Kasumi-1 (cell line): ENCODE measurements around the gene MOBP.

ENCODE experiments used
- DNase-seq, 2 experiments: peaks; one replicate each; lab custom pipeline; 2025; lab: John Stamatoyannopoulos, UW

Gene MOBP

DNA sequence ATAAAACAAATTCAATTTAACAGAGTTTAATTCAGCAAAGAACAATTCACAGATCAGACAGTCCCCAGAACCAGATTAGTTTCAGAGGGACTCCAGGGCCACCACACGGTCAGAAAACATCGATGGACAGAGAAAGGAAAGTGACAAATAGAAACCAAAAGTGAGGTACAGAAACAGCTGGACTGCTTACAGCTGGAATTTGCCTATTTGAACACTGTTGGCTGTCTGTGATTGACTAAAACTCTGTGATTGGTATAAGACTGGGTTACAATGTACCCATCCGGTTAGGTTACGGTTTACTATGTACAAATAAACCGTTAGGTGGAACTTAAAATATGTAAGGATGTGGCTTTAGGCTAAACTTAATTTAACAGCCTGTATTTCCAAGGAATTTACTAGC lies 30.3 kb downstream of the MOBP start:
- DNase-seq = no peak

DNA sequence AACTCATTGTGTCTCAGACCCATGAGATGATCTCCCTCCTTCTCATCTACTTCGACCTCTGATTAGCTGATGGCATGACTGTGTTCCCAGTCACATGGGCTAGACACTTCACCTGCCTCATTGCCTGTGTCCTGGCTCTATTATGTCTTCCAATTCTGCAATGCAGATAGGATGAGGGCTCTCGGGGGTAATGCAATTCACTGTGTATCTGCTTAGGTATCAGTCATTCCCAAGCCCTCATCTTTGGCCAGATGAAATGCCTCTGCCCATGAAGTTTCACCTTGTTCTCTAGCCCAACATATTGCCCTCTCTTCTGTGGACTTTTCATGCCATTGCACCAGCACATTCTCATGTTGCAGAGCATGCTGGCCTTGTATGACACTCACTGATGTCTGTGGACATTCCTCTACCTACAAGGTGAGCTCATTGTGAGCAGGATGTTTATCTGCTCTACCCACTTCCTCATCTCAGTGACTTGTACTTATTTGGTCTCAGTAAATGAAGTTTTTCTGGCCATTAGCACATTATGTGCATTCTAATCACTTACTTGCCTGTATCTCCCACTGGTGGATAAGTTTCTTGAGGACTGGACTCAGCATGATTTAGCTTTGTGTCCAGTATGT lies 32.3 kb downstream of the MOBP start:
- DNase-seq = no peak

DNA sequence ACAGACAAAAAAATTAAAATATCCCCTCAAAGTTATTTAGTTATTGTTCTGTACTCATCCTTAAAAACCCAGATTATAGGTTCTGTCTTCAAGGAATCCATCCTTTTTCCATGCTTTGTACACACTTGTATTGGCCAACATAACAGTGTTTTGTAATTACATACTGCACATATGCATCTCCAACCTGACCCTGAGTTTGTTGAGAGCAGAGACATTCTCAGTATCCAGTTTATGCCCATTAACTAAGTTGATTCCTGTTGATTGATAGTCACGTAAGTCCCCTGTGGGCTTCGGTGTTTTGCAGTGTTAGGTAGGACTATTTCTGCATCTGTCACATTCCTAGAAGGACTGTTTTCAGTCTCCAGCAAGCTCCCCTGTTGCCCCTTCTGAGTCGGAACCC lies 33.6 kb downstream of the MOBP start:
- DNase-seq = no peak

DNA sequence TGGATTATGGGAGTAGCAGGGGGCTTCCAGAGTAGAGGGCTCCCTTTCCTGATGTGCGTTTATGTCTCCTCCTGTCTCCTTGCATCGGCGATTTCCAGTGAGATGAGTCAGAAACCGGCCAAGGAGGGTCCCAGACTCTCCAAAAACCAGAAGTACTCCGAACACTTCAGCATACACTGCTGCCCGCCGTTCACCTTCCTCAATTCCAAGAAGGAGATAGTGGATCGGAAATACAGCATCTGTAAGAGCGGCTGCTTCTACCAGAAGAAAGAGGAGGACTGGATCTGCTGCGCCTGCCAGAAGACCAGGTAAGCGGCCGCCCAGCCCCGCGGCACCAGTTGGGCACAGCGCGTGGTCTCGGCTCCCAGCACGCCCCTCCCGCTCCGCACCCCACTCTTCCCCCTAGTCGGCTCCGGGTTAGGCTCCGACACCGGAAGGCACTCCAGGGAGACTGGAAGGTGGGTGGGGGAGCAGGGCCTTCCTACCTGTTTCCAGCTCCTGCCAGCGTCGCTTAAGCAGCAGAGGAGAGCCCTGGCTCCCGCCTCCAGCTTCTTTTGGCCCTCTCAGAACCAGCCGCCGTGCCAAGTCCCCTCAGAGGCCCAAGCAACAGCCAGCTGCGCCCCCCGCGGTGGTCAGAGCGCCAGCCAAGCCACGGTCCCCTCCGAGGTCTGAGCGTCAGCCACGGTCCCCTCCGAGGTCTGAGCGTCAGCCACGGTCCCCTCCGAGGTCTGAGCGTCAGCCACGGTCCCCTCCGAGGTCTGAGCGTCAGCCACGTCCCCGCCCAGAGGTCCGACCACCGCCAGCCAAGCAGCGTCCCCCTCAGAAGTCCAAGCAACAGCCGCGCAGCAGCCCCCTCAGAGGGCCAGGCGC lies 34.7 kb downstream of the MOBP start:
- peak; percentile 5 to 7 for DNase-seq

DNA sequence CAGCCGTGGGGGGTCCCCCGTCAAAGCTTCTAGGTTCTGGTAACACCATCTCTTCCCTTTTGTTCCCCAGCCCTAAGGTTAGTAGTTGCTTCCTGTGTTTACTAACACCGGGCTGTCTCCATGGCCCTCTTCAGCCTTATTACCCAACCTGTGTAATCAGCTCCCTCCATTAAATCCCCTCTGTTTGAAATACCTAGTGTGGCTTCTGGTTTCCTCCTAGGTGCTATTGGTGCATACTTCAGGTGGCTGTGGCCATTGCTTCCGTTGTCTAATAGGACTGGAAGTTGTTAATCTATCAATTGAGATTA lies 35.3 kb downstream of the MOBP start:
- no peak for DNase-seq

DNA sequence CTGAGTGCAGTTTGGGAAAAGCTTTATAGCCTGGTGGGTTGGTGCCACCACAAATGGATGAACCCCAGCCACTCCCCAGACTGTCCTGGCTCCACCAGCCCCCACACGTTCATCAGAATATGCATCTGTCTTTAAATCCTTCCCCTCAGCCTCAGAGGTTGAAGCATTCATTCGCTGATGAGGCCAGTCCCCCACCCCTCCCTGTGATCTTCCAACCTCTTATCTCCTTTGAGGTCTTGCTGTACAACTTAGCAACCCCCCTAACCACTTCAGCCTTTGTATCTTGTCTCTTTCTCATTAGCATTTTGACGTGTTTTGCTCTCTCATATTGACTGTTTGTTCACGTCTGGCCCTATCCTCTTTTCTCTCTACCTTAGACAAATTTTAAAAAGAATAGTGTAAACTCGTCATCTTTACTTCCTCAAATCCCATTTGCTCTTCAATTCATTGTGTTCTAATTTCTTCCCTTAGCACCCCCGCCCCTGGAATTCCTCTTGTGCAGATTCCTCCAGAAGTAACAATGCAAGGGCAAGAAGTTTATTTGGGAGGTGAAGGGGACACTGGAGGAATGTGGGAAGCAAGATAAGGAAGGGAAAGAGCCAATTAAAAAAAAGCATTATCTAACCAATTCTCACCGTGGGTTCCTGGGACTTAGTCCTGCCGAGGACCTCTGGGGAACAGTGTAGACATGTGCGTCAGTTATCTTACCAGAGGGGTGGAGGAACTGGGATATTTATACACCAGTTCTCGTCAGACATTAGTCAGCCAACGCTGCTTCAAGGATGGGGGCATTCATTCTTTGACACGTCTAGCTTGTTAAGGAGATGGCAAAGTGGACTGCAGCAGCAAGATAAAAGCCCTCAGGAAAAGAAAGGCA lies 38.6 kb downstream of the MOBP start:
- no peak for DNase-seq

DNA sequence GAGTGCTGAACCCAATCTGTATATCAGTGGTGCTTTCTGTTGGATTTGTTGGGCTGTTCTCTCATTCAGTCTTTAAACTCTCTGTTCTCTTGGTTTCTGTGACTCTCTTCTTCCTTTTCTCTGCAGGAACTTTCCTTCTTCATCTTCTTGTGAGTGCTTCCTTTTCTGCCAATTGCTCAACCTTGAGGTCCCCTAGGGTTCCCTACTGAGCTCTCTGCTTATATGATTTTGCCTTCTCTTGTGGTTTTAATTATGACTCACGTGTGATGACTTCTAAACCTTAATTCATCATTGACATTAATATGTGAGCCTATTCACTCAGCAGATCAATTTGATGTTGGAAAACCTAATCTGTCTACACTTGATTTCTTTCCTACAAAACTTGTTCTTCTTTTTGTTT lies 39.4 kb downstream of the MOBP start:
- DNase-seq = peak; percentile 4 to 12

DNA sequence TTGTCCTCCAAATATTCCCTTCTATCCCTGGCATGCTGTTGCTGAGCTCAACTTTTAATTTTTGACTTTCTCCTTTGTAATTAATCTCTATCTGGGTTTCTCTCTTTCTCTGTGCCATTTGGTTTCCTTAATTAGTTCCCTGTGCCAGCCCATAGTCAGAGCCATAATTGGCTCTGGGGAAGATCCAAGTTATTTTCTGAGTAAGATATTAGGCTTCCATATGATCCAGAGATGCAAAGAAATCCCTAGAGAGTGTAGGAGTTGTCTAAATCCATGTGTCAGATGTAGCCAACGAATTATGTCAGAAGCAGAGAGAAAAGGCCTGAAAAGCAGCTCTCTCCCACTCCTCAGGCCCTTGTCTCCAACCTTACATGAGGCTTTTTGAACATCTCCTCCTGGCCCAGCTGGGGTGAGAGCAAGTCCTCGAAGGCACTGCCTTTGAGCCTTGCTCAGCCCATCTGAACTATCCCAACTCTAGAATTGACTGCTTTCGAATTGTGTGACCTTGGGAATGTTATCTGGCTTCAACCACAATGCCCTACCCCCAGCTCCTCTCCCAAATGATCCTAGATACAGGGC lies 46.4 kb downstream of the MOBP start:
- no peak for DNase-seq

DNA sequence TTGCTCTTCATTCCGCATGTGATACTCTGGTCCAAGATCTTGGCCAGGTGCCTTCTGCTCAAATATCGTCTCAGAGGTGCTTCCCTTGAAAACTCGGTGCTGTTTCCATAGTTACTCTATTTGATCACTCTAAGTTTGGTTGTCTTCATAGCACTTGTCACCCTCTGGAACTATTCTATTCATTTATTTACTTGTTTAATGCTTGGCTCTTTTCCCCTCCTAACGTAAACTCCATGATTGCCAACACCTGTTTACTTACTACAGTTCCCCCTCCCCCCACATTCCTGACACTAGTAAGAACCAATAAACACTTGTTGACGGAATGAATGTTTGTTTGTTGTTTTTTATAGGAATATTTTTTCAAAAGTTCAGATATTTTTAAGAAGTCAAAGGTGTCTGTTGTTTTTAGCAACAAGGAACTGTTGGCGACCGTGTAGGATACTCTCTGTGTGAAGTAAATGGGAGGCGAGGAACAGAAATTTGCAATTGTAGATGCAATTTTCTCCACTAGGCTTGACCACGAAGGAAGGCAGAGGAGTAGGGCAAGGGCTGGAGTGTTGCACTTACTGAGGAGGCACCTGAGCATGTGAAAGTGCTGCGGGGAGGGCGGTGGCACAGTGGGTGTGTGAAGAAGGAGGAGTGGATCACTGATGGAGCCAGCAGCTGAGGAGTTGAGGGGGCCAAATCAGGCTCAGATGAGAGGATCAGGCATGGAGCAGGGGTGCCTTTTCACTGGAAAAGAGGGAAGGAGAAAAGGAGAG lies 48.4 kb downstream of the MOBP start:
- no peak for DNase-seq

DNA sequence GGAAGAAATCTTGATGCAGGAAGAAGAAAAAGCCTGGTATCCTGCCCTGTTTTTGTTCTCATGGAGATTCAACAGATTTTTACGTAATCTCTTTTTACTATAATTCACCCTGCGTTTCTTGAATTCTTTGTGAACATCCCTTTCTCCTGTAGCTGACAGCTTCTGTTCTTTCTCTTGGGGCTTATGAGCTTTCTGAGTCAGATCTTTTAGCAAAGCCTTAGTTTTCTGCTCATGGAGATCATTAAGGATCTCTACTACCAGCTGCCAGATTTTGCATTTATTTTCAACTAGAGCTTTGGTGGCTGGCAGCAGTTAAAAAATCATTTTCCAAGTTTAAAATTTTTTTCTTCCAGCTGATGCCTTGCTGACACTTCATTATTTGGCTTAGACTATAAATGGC lies 51.6 kb downstream of the MOBP start:
- DNase-seq = no peak

DNA sequence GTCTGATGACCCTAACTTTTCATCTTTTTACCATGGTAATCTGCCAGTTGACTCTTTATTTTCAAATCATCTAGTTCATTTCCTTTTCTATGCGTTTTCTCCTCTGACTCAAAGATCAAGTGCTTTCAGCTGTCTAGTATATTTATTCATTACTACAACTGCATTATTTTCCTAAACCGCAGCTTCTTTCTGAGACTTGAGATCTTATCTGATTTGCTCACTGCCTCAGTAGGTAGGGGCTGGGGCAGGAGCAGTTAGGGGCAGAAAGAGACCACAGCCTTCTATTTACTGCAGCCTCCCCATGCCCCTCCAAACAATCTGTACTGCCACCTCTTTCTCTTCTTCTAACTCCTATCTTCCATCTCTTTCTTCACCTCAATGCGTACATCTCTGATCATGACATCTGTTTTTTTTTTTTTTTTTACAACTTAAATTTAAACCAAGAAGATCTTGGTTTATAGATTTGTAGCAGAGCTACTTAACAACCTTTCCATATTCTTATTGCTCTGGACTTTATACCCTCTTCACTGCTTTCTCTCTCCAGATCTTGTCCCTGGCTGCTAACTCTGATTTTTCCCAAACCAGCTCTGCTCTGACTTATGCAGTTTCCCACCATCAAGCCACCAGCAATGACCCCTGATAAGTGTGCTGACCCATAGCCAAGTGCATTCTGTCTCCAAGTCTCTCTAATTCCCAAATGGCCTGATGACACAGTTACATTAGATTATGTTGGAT lies 52.2 kb downstream of the MOBP start:
- DNase-seq = no peak

DNA sequence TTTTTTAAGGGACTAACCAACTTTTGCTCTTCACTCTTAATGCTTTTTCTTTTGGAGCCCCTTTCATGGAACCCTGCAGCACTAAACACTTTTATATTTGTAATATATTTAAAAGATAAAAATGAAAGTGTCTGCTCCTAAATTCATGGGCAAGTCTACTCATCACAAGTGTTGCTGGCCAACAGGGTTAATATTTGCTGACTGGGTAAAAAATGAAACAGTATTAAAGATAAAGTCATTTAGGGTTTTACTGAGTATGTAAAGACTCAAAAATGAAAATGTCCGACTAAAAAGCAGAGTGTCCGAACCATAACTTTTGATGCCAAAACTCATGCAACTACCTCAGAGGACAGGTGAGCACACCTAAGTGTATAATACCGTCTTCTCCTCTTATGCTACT lies 54.0 kb downstream of the MOBP start:
- DNase-seq = no peak

DNA sequence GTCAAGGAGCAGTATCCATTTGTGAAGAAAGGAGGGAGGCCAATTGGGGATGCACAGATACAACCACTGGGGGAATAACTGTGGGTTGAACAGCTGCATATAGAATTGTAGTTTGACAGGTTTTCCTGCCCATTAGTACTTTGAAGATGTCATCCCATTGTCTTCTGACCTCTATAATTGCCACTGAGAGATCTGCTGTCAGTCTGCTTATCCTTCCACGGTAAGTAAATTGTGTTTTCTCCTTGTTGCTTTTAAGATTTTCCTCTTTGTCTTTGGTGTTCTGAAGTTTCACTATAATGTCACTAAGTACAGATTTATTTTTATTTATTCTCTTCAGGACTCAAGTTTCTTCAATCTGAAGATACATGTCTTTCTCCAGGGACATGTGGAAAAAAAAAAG lies 56.6 kb downstream of the MOBP start:
- peak in 1 of 2 experiments; percentile 26 for DNase-seq

DNA sequence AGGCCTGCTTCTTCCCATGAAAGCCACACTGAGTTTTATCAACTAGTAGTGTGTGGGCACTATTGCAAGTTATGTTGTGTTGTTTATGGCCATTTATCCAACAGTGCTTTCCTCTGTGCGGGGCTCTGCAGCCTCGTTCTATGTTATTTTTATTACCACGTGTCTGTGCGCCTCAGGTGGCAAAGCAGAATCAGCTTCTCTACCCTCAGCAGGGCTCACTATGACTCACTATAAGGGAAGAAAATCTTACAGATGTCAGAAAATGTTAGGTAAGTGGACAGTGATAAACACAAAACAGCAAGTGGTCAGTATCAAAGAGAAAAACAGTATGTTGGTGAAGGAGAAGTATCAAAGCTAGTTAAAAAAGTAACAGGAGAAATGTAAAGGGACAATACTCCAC lies 61.4 kb downstream of the MOBP start:
- no peak for DNase-seq

DNA sequence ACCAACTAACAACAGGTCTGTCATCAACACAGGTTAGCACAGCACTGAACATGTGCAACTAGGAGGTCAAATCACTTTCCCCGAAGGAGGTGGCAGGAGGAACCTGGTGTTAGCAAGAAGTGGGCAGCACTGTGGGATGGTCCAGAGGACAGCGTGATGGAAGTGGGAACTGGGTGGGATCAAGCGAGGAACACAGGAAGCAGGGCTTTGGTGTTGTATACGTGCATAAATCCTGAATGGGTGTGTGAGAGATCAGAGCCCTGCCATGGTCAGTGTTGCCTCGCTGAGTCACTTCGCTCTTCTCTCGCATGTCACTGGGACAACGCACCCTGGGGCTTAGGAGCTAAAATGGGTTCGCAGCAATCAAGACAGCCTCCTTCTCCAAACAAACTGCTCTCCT lies 62.1 kb downstream of the MOBP start:
- DNase-seq = no peak

DNA sequence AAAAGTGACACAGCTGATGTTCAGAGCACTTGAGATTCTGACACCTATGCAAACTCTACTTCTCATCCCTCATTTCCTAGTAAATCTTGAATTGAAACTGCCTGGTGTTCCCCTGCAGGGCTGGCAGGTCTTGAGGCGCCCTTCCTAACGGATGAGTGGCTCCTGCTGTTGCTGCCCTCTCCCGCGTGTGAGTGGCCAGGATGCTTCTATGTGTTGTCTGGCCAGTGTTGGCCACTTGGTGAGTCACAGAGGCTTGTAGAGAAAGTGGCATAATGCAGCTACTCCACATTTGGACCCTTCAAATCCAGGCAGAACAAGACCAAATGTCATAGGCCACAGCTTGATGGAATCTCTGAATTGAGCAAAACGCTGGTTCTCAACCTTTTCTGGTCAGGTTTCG lies 63.6 kb downstream of the MOBP start:
- DNase-seq = no peak

DNA sequence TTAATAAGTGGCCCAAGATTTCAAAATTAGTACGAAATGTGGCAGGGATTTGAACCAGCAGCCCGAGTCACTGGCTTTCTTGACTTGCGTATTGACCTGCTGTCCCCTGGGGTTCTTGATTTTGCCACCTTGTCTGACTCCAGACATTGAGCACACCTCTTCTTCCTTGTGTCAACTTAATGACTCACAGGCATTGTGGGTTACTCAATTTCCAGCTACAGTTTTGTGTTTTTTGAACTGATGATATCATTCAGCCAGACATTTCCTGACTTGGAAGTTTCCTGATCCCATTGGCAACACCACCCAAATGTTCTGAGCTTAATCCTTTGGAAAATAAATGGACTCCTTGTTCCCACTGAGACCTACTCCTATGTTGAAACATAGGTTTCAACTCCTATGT lies 64.2 kb downstream of the MOBP start:
- DNase-seq = no peak

DNA sequence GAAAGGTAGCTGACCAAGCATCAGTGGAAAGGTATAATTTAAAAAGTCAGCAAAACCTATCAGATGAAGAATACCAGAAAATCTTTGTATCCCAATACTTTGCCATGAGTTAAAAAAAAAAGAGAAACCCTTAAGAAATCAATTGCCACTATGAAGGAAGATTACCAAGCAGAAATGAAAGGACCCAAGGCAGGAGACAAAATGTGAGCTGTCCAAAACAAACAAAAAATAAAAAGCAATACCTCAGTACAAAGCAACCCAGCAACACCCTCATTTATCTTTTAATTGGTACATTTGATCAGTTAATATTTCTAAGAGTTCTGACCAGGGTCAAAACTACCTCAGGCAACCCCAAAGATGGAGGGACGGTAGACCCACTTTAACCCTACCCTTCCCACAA lies 65.3 kb downstream of the MOBP start:
- no peak for DNase-seq

DNA sequence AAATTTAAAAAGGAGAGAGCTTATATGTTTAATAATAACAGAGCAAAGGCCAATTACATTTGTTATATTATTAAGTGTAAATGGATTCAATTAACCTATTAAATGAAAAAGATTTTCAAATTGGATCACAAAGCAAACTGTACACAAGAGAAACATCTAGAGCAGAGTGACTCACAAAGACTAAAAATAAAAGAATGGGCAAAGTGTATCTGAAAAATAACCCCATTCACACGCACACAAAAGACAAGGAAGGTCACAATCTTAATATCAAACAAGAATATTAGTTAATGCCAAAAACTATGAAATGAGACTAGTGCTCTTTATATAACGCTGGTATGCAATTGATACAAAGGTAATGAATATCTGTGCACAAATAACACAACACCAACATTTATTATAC lies 65.7 kb downstream of the MOBP start:
- no peak for DNase-seq

DNA sequence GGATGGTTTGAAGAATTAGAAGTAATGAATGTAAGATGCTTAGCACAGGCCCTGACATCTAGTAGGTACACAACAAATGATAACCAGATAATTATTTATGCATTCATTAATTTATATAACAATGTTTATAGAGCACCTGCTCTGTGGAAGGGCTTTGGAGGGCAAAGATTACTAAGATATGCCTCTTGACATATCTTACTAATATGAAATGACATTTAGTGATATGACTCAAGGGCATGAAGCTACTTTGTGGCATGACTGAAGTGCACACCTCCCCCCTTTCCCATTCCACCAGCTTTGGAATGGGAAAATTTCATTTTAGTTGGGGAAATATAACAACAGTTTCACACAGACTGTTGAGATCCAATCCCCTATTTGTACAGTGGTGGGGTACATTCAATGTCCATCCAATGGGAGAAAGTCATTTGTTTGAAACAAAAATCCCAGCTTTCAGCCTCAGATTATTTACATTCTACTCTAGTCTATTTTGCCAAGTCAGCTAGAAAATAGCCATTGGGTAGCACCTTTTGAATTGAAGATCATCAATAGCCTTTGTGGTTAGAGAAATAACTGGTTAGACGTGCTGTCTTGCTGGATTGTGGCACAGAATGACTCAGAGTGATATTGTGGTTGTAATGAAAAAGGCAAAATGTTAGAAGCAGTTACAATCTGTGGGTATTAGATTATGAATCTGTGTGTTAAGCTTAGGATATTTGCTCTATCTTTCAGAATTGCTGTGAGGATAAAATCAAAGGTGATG lies 72.9 kb downstream of the MOBP start:
- no peak for DNase-seq
